GM12864 (cell line): Measurements from ENCODE around the gene ZIC1.

Source experiments
- DNase-seq: peaks from one replicate; pipeline ENCODE4 v3.0.0-alpha.2; 2011; ENCODE audit warnings: low read depth
- H3K4me3 ChIP-seq: 2 replicates; pipeline ENCODE4 v1.5.1; 2011; ENCODE audit warnings: mild to moderate bottlenecking, low read depth, low read length, control low read depth
- TF ChIP-seq, protein P1 (sequence below): IDR thresholded peaks from 2 replicates; pipeline ENCODE4 v1.5.1; 2011; ENCODE audit warnings: low read depth, mild to moderate bottlenecking, moderate library complexity, low read length, control low read depth, inconsistent platforms; ENCODE audit errors: missing control alignments

The ZIC1 gene

DNA sequence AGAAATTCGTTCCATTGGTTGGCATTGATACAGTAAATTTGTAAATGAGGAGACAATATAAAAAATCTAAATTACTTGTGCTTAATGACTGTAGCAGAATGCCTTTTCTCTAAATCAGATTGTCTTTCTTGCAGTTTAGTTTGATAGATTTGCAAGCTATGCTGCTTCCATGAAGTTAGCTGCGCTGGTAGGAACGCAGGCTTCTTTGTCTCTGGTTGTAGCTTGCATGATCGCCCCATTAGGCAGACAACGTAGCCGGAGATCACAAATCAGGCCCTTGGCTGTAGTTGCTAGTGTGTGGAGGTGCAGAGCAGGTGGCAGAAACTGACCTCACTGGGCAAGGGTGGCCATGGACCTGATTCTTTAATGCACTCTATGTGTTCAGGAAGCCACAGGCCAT is 6.1 kb downstream of the ZIC1 start:
- H3K4me3 ChIP-seq: no peak overlapping the region
- DNase-seq: no peak
- TF ChIP-seq, protein P1, sequence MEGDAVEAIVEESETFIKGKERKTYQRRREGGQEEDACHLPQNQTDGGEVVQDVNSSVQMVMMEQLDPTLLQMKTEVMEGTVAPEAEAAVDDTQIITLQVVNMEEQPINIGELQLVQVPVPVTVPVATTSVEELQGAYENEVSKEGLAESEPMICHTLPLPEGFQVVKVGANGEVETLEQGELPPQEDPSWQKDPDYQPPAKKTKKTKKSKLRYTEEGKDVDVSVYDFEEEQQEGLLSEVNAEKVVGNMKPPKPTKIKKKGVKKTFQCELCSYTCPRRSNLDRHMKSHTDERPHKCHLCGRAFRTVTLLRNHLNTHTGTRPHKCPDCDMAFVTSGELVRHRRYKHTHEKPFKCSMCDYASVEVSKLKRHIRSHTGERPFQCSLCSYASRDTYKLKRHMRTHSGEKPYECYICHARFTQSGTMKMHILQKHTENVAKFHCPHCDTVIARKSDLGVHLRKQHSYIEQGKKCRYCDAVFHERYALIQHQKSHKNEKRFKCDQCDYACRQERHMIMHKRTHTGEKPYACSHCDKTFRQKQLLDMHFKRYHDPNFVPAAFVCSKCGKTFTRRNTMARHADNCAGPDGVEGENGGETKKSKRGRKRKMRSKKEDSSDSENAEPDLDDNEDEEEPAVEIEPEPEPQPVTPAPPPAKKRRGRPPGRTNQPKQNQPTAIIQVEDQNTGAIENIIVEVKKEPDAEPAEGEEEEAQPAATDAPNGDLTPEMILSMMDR: no peak

DNA sequence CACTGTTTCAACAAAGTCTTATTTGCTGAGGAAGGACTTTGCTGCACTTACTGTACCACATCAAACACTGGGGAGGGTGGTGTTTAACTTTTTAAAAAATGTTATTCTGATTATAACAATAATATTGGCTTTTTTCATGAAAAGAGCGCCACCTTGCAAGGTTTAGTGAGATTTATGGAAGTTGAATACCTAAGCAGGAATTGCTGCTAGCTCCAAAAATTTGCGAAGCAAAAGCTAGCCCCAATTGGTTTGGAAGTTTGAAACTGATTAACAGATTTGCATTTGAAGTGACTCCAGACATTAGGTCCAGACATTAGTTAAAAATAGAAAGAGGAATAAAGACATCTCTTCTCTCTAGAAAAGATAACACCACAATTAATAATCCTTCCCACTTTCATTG is 6.7 kb downstream of the ZIC1 start:
- TF ChIP-seq, protein P1: no peak
- no peak for DNase-seq

DNA sequence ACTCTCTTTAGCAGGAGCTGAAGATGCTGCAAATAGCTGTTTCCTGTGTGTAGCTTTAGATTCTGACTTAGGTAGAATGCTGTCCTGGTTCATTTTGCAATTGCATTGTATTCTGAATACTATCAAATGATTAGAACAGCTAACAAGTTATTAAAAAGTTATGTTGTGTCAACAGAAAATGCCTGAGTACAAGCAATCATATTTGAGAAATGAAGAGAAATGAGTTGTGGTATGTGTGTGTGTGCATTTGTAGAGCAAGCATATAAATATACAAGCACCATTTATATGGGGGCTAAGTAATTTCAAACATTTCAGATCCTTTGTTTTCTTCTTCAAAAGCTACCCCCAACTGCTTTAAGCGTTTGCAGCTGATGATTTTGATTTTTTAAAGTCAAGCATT is 7.8 kb downstream of the ZIC1 start:
- no peak overlapping the region for H3K4me3 ChIP-seq
- DNase-seq: no peak
- TF ChIP-seq, protein P1: no peak

More for the DNA sequence above, 6.7 kb downstream of the ZIC1 start:
- no peak overlapping the region for H3K4me3 ChIP-seq

DNA sequence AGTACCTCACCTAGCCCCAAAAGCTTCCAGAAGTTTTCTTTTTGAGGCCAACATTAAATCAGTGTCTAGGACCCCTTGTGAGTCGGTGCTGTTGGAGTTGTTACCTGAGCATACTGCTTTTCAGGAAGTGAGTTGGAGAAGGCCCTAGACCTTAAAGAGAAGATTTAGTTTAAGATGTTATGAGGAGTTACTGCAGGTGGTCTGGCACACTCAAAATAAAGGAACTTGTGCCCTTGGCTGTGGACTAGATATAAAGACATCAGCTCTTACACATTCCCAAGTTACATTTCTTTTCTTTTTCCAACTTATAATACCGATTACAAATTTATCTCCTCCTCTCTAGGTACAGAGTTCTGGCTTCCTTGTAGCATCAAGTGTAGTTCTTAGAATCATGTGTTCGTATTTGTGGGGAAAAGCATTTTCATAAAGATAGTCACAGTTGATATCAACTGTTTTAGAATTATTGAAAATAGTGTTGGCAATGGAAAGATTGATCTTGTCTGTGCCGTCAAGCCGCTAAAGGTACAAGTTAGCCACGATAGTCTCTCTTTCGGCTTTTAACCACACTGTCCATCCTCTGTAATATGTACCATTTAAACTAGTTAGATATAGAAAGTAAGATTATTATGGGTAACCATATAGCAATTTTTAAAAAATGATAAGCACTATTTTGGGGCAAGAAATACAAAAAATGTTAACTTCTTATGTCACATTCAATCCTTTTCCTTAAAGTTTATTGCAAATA is 8.6 kb downstream of the ZIC1 start:
- no peak overlapping the region for H3K4me3 ChIP-seq
- TF ChIP-seq, protein P1: no peak
- no peak for DNase-seq

DNA sequence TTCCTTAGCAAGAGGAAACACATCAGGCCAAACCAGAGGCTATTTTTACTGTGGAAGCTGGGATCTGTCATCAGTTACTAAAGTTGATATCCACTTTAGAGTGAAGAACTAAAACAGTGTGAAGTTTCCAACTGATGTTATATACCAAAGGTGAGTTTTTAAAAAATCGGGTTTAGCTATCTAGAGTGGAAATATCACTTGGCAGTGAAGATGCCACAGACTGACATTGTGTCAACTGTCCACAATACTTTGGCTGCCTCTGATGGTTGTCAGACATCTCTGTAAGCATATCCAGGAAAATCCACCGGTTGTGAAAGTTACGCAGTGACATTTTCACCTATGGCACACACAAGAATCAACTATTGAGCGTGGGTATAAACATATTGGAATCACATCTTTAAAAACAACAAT is 9.2 kb downstream of the ZIC1 start:
- no peak for DNase-seq
- H3K4me3 ChIP-seq: no peak overlapping the region
- TF ChIP-seq, protein P1: no peak

DNA sequence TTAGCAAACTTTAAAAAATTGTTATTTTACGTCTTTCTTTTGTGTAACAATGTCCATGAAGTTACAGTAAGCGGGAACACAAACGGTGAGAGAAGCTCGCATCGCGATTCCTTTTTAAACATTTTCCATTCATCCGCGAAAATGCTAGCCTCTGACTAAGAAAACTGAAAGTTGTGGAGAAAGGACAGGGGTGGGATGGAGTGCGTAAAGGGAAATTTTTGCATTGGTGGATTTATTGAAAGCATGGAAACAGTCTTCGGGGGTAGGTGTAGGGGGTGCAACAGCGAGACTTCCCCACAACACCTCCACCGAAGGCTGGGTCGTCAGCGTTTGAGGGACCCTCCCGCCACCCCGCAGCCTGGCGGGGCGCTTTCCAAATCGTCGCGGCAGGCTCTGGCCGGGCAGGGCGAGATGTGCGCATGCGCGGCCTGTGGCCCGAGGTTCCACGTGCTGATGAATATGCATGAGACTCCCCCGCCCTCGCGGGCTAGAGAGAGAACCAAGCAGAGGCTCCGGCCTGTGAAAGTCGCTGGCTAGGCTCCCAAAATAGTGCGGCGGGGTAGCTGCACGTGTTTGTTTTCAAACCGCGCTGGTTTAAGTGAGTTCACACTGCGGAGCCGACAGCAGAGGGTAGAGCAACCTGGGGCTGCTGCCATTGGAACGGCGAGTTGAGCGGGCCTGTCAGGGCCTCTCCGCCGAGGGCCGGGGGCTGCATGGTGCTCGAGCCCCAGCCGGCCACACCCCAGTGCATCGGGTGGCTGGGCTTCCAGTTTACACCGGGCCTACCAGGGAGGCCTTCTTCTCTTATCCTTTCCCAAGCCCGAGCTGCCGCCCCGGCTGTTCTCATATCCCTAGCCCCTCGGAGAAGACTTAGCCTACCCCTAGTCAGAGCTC is 9.9 kb downstream of the ZIC1 start:
- no peak for DNase-seq
- TF ChIP-seq, protein P1: no peak
- H3K4me3 ChIP-seq: no peak overlapping the region
